Endothelial cell of hepatic sinusoid (primary cell): ENCODE results near the gene ABCA7.

Experiments
- in situ Hi-C: cut with HindIII; loops from 2 replicates; pipeline ENCODE4 v1.10.0; 2017; ENCODE audit warnings: low sequenced_read_pairs

ABCA7 gene

GRCh38 chr19:1103132-1103707 lies 63.3 kb downstream of the ABCA7 start:
- in situ Hi-C loops: no loop called here

GRCh38 chr19:1103708-1104310 lies 63.9 kb downstream of the ABCA7 start, which contains the start of gene GPX4:
Gene GPX4, plus strand, starts transcription at chr19:1103994. Its CDS starts 50 bp downstream, at chr19:1104044.
- in situ Hi-C loops: no loop called here

DNA sequence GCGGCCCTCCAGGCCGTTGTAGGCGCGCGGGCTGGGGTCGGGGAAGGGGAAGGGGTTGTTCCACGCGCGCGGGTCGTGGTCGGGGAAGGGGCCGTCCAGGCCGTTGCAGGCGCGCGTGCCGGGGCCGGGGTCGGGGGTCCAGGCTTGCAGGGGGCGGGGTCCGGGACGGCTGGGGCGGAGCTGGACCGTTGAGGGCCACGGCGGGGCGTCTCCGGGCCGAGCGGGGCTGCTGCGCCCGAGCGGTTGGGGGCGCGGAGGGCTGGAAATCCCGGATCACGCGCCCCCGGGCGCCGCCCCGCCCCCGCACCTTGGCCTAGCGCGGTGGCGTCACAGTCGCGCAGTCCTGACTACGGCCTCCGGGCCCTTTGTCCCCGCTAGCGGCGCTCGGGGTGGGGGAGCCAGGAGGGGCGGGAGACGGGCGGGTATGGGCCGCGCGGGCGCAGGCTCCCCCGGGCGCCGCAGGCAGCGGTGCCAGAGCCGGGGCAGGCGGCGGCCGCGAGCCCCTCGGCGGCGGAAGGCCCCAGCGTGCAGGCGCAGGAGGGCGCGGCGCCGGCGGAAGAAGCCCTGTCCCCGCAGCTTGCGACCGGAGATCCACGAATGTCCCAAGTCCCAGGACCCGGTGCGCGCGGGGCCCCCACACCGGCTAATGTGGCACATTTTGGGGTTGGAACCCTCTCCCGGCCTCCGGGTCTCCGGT lies 64.6 kb downstream of the ABCA7 start:
- in situ Hi-C loops: no loop called here

- in situ Hi-C loops: no loop called here
Measured at GRCh38 chr19:1105008-1105872, 65.3 kb downstream of the ABCA7 start.

- in situ Hi-C loops: no loop called here
Measured at GRCh38 chr19:1105873-1106840, 66.2 kb downstream of the ABCA7 start.

GRCh38 chr19:1106841-1107660 lies 67.1 kb downstream of the ABCA7 start:
- in situ Hi-C loops: no loop called here

GRCh38 chr19:1107661-1108261 lies 67.9 kb downstream of the ABCA7 start:
- in situ Hi-C loops: no loop called here

DNA sequence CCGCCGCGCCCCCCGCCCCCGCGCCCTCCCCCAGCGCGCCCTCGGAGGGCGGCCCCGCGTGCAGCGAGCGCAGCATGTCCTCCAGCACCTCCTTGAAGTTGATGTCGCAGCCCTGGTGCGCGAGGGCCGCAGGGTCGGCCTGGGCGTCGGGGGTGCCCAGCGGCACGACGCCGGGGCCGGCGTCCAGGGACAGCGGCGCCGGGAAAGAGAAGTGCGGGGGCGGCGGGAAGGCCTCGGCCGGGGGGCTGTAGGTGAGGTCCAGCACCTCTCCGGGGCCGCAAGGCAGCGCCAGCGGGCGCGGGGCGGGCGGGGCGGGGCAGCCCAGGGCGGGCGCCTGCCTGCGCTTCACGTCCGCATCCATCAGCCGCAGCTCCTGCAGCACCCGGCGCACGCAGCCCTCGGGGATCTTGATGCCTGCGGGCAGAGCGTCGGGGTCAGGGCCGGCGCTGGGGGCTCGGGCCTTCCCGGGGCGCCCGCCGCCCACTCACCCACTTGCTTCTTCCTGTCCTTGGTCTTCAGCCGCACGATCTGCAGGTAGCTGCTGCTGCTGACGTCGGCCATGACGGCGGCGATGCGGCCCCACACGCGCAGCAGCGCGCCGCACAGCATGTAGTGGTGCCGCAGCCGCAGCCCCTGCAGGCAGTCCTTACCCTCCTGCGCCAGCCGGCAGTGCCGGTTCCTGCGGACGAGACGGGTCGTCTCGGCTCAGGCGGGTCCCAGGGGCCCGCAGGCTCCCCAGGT lies 68.6 kb downstream of the ABCA7 start:
- in situ Hi-C loops: no loop called here

- in situ Hi-C loops: no loop called here
Measured at GRCh38 chr19:1109032-1109551, 69.2 kb downstream of the ABCA7 start.

DNA sequence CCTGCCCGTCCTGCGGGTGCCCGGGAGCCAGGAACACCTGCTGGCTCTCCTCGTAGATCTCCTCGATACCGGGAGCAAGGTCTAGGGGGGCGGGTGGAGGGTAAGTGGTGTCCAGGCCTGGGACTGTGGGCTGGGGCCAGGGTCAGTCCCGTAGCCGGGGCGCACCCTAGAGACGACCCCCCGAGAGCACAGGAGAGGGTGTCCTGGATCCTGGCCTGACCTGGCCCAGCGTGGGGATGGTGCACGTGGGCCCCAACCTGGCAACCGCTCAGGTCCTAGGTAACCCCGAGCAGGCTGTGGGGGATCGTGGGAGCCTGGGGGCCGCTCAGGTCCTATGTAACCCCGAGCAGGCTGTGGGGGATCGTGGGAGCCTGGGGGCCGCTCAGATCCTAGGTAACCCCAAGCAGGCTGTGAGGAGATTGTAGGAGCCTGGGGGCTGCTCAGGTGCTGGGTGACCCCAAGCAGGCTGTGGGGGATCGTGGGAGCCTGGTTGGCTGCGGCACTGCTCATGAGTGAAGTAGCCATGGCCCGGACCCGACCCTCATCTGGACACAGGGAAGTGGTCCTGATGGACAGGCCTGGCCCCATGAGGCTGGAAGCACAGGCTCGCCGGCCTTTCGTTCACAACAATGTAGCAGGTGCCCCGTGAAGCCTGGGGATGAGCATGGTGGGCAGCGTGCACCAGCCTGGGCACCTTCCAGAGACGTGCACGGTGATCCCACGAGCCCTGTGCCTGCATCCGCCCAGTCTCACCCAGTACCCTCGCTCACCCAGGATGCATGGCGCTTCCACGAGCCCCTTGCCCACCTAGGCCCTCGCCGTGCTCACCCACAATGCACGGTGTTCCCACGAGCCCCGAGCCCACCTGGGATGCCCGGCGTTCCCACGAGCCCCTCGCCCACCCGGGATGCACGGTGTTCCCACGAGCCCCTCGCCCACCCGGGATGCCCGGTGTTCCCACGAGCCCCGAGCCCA lies 70.1 kb downstream of the ABCA7 start:
- in situ Hi-C loops: no loop called here

GRCh38 chr19:1110809-1111640 lies 71.1 kb downstream of the ABCA7 start:
- in situ Hi-C loops: no loop called here

- in situ Hi-C loops: no loop called here
Measured at GRCh38 chr19:1111641-1112267, 71.8 kb downstream of the ABCA7 start.

GRCh38 chr19:1112268-1113029 lies 72.5 kb downstream of the ABCA7 start:
- in situ Hi-C loops: no loop called here

- in situ Hi-C loops: no loop called here
Measured at GRCh38 chr19:1113030-1113985, 73.4 kb downstream of the ABCA7 start.
